Muscle layer of duodenum (tissue), 2 donors: ENCODE data around the gene HIPK2.

Experiments used
- H3K27ac ChIP-seq: one replicate; pipeline ENCODE4 v1.7.0; 2013; ENCODE audit warnings: mild to moderate bottlenecking, low read length
- H3K27me3 ChIP-seq: one replicate; pipeline ENCODE4 v1.7.0; 2013; ENCODE audit warnings: low read depth, mild to moderate bottlenecking, control low read depth, low read length
- H3K36me3 ChIP-seq, 2 donors: one replicate each; pipeline ENCODE4 v1.7.0; 2013; ENCODE audit warnings: low read length in 2 of 2, control low read depth in 1 of 2, mild to moderate bottlenecking in 1 of 2; ENCODE audit not compliant: insufficient read depth in 2 of 2, control insufficient read depth in 1 of 2
- H3K4me1 ChIP-seq, 2 donors: one replicate each; pipeline ENCODE4 v1.7.0; 2013; ENCODE audit warnings: low read length in 2 of 2, mild to moderate bottlenecking in 2 of 2, control low read depth in 1 of 2, moderate library complexity in 1 of 2; ENCODE audit not compliant: insufficient read depth in 2 of 2, control insufficient read depth in 1 of 2
- H3K4me3 ChIP-seq, 2 donors: one replicate each; pipeline ENCODE4 v1.7.0; 2013; ENCODE audit warnings: low read length in 2 of 2, low read depth in 1 of 2, mild to moderate bottlenecking in 1 of 2
- H3K9me3 ChIP-seq, 2 donors: one replicate each; pipeline ENCODE4 v1.7.0; 2013; ENCODE audit warnings: low read length in 2 of 2, control low read depth in 1 of 2, mild to moderate bottlenecking in 1 of 2; ENCODE audit not compliant: control insufficient read depth in 1 of 2
- donor health status: healthy.

Gene HIPK2

GRCh38 chr7:139664434-139664833 lies 113.4 kb downstream of the HIPK2 start:
- H3K27ac ChIP-seq: no peak overlapping the region
- no peak overlapping the region for H3K4me3 ChIP-seq
- no peaks in the 10 kb centered on the region for H3K27me3 ChIP-seq
- peaks cover under 1 to 11% of the 10 kb centered on the region in 2 donors for H3K4me1 ChIP-seq
- H3K9me3 ChIP-seq: no peaks in the 10 kb centered on the region
- no peaks in the 10 kb centered on the region for H3K36me3 ChIP-seq

DNA sequence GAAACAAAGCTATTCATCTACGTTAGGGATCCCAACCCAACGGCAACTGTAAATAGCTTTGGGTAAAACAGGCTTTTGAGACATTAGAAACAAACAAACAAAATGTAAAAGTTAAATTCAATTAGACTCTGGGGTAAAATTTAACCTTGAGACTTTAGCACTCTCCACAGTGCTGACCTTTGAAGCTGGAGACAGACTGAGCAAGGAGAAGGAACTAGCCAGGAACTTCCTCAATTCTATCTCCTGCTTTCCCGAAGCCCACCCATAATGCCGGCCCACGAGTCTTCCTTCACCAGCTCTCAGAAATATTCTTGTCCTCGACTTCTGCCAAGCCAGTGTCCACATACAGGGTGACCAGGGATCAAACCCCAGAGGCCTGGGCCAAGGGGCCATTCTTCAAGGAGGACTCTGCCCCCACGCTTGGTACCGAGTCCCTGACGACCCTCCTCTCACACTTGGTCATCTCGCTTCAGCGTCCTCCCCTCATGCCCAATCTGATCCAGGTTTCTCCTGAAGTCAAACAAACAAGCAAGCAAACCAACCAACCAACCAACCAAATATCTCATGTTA lies 114.1 kb downstream of the HIPK2 start:
- Histone ChIP-seq H3K27ac (no peak overlapping the region), H3K9me3 (no peaks in the 10 kb centered on the region), H3K27me3 (no peaks in the 10 kb centered on the region), H3K4me3 (no peak overlapping the region), H3K4me1 (peaks cover 6 to 11% of the 10 kb centered on the region in 2 donors), H3K36me3 (no peaks in the 10 kb centered on the region)

GRCh38 chr7:139661903-139662302 lies 115.9 kb downstream of the HIPK2 start:
- H3K27me3 ChIP-seq: no peaks in the 10 kb centered on the region
- peaks cover 6 to 11% of the 10 kb centered on the region in 2 donors for H3K4me1 ChIP-seq
- H3K27ac ChIP-seq: no peak overlapping the region
- no peaks in the 10 kb centered on the region for H3K9me3 ChIP-seq
- no peaks in the 10 kb centered on the region for H3K36me3 ChIP-seq
- H3K4me3 ChIP-seq: no peak overlapping the region

DNA sequence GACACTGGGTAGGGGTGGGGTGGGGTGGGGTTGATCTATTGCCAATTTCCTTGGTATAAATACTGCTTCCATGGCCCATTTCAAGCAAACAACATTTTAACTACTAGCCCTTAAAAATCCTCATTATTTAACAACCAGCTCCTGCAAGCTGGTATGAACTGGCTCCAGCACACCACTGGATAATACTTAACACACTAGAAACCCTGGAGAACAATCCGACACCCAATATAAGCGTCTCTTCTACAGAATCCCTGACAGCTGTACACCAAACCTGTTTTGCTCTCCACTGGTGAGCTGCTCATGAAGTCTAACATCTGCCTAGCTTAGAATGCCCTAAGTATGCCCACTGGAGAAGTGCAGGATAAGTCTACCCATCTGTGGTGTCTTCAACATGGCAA lies 116.8 kb downstream of the HIPK2 start:
- Histone ChIP-seq H3K27ac (no peak overlapping the region), H3K4me3 (no peak overlapping the region), H3K36me3 (no peaks in the 10 kb centered on the region), H3K9me3 (no peaks in the 10 kb centered on the region), H3K4me1 (peaks cover 6 to 11% of the 10 kb centered on the region in 2 donors), H3K27me3 (no peaks in the 10 kb centered on the region)

DNA sequence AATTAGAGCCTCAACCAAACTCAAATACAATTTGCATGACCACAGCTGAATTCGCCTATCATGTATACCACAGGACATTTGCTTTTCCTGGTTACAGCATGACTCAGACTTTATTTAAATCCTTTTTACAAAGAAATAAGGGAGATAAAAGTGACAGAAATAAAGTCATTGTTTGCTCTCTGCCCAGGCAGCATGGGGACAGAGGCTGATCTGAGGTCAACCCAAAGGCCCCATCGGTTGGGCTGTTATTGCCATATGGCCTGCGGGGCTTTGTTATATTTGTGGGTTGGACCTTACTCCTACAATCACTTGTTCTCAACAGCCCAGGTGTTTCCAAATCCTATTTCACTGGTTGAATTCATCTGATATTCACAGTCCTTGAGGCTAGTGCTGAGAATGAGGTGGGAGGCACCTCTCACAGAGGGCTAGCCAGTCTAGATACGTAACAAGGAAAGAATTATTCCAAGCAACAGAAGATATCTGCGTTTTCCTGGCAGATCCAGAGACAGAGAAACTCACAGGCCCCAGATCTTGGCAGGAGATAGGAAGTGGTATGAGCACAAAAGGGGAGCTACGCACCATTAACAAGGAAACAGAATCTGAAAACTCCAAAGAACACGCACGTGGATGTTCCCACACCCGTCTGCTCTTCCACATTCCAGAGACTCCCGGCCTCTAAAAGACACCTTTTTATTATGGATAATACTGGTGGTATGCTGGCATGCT lies 117.3 kb downstream of the HIPK2 start:
- no peaks in the 10 kb centered on the region for H3K9me3 ChIP-seq
- H3K4me1 ChIP-seq: peaks cover 6 to 11% of the 10 kb centered on the region in 2 donors
- no peaks in the 10 kb centered on the region for H3K27me3 ChIP-seq
- H3K27ac ChIP-seq: no peak overlapping the region
- H3K36me3 ChIP-seq: no peaks in the 10 kb centered on the region
- no peak overlapping the region for H3K4me3 ChIP-seq

DNA sequence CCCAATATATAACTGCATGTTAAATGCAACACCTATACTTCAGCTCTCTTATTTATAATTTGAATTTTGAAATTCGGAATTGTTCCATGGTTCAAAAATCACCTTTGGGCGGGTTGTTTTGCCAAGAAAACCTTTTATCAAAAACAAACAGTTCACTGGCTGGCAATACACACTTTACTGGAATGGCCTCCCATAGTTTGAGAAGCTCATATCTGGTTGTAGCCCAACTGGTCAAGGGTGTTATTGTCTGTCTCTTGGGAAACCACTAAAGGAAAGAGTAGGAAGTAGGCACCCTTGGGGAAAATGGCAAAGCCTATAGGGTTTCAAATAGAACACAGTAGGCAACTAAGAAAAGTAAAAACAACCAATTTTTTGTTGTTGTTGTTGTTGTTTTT lies 117.9 kb downstream of the HIPK2 start:
- Histone ChIP-seq H3K27ac (no peak overlapping the region), H3K4me3 (no peak overlapping the region), H3K4me1 (peaks cover 6 to 11% of the 10 kb centered on the region in 2 donors), H3K27me3 (no peaks in the 10 kb centered on the region), H3K36me3 (no peaks in the 10 kb centered on the region), H3K9me3 (no peaks in the 10 kb centered on the region)

DNA sequence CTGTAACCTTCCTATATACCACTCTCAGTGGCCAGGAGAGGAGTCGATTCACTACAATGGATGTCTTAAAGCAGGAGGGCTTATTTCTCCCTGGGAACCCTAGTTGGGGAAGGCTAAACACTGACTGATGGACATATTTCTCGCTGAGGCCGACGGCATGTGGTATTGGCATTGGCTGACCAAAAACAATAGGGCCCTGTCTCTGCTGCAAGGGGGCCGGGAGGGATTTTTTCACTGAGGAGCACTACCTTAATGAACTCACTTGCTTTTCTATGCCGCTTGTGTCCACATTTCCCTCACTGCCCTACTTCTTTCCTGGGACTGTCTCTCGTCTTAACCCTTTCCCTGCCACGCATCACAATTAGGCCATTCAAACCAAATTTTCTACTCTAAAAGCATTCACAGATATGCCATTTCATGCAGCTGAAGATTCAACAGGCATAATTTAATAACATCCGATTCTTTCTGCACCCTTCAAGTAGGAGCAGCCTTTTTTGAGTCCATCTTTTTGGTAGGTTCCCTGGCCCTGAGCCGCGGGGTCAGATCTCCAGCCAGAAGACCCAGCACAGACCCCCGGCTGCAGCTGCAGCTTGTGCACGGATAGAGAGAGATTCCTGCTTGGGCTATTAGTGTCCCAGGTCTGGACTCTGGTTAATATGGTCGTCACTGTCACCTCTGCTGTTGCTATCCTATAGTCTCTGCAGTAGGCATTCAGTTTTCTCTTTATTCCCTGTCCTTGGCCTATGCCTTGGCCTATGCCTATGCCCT lies 118.7 kb downstream of the HIPK2 start:
- Histone ChIP-seq H3K27me3 (no peaks in the 10 kb centered on the region), H3K36me3 (no peaks in the 10 kb centered on the region), H3K9me3 (no peaks in the 10 kb centered on the region), H3K4me1 (peaks cover 6 to 11% of the 10 kb centered on the region in 2 donors), H3K27ac (no peak overlapping the region), H3K4me3 (no peak overlapping the region)

GRCh38 chr7:139658296-139658695 lies 119.5 kb downstream of the HIPK2 start:
- H3K27me3 ChIP-seq: no peaks in the 10 kb centered on the region
- no peak overlapping the region for H3K27ac ChIP-seq
- H3K4me3 ChIP-seq: no peak overlapping the region
- H3K9me3 ChIP-seq: no peaks in the 10 kb centered on the region
- H3K36me3 ChIP-seq: no peaks in the 10 kb centered on the region
- H3K4me1 ChIP-seq: peaks cover 6 to 8% of the 10 kb centered on the region in 2 donors

- Histone ChIP-seq H3K4me1 (peaks cover 6 to 8% of the 10 kb centered on the region in 2 donors), H3K9me3 (no peaks in the 10 kb centered on the region), H3K27me3 (no peaks in the 10 kb centered on the region), H3K4me3 (no peak overlapping the region), H3K27ac (no peak overlapping the region), H3K36me3 (no peaks in the 10 kb centered on the region)
Measured at GRCh38 chr7:139657725-139658124, 120.1 kb downstream of the HIPK2 start.

DNA sequence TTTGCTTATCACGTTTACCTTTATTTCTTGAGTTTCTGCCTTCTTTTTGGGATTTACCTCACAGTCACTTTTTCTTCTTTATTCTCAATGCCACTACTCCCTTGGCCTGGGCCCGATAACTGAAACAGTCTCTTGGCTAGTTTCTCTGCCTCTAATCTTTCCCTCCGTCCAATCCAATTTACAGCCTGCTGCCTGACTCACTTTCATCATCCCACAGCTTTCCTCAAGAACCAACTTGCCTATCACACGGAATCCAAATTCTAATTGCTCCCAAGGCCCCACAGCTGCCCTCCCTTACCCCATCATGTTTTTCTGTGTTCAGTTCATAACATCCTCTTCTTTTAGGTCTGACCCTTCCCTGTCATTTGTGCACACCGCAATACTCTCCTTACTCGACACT lies 121.4 kb downstream of the HIPK2 start:
- Histone ChIP-seq H3K27ac (no peak overlapping the region), H3K9me3 (no peaks in the 10 kb centered on the region), H3K36me3 (no peaks in the 10 kb centered on the region), H3K27me3 (no peaks in the 10 kb centered on the region), H3K4me1 (peaks cover 6 to 14% of the 10 kb centered on the region in 2 donors), H3K4me3 (no peak overlapping the region)

DNA sequence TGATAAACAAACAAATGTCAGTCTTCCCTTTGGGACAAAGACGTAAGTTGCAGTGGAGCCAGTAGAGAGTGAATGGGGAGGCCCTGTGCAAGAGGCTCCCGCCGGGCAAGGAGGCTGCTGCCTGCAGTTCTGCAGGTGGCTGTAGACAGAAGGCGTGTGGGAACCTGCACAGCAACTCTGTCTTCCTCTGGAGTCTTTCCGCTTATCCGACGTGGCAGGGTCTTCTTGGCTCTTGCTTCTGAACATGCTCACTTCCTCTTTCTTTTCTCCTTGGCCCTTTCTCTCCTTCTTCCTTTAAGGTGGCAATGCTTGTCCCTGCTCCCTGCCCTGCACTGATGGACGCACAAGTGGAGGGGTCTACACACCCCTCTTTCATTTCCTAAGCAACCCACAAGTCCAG lies 122.5 kb downstream of the HIPK2 start:
- Histone ChIP-seq H3K9me3 (no peaks in the 10 kb centered on the region), H3K4me1 (peaks cover 6% of the 10 kb centered on the region in 2 donors), H3K27me3 (no peaks in the 10 kb centered on the region), H3K4me3 (no peak overlapping the region), H3K27ac (no peak overlapping the region), H3K36me3 (no peaks in the 10 kb centered on the region)
